Aorta (tissue), 4 donors: ENCODE measurements around the gene TRMT13. TPM values are rescaled to one million over a fixed set of nuclear protein-coding genes. Genes with fewer than 3 reads are reported as not detected.

Experiments
- polyA plus RNA-seq, 2 donors: library from polyadenylated mRNA; stranded (reverse); fragments of 200-250 nt; gene quantifications; one replicate each; pipeline ENCODE4 v1.2.3, GENCODE V29; 2013
- total RNA-seq, 2 donors: library from RNA; stranded (reverse); fragmentation: NEBNext Ultra II Directional; extraction: Animal tissue kit (Norgen Biotek cat#: 25700); gene quantifications; one replicate each; pipeline ENCODE4 v1.2.1, GENCODE V29; 2021
- donor health status: healthy with polysubstance abuse.
- donor health status: Bipolar disorder and iron deficiency.
- donor health status: DM: no; HTN: no; CAD: no.
- donor health status: DM: yes; HTN: yes; CAD: no.

Gene TRMT13
- total and polyA plus RNA-seq, 4 donors, result 4.9 to 18.4 (median 11.8) TPM

Other genes with a start within 250 kb of the TRMT13 start
- gene SLC35A3, start 163.2 kb upstream of the TRMT13 start, total RNA-seq, result 10 to 100 TPM; 23.4 to 30.2 TPM
- gene SLC35A3, start 163.2 kb upstream of the TRMT13 start, polyA plus RNA-seq, result 10 to 100 TPM in 1 of 2 donors, 1 to 10 TPM in 1; 7.4 to 16.1 TPM
- gene SASS6, start 233 bp upstream of the TRMT13 start, total RNA-seq, result 1 to 10 TPM; 2.1 to 2.5 TPM
- 1 to 10 TPM in 1 of 2 donors, under 1 TPM in 1; 0.88 to 1.7 TPM for gene SASS6, start 233 bp upstream of the TRMT13 start, polyA plus RNA-seq
- 1 to 10 TPM; 1.0 to 1.4 TPM for gene LRRC39, start 45.1 kb downstream of the TRMT13 start, total RNA-seq
- 1 to 10 TPM in 1 of 2 donors, not detected in 1; 2.0 TPM for gene LRRC39, start 45.1 kb downstream of the TRMT13 start, polyA plus RNA-seq
- gene DBT, start 116.7 kb downstream of the TRMT13 start, total RNA-seq, result 10 to 100 TPM; 10.8 to 13.0 TPM
- 1 to 10 TPM; 5.0 to 5.4 TPM for gene DBT, start 116.7 kb downstream of the TRMT13 start, polyA plus RNA-seq
- gene RTCA, start 133.1 kb downstream of the TRMT13 start, total RNA-seq, result 10 to 100 TPM; 22.3 to 26.6 TPM
- 10 to 100 TPM; 22.2 to 24.3 TPM for gene RTCA, start 133.1 kb downstream of the TRMT13 start, polyA plus RNA-seq
- 10 to 100 TPM in 1 of 2 donors, 1 to 10 TPM in 1; 8.3 to 14.0 TPM for gene CDC14A, start 219.3 kb downstream of the TRMT13 start, total RNA-seq
- gene CDC14A, start 219.3 kb downstream of the TRMT13 start, polyA plus RNA-seq, result 1 to 10 TPM in 1 of 2 donors, under 1 TPM in 1; 0.88 to 1.7 TPM